ENCODE measurements around the gene MUC5B.

The MUC5B gene

DNA sequence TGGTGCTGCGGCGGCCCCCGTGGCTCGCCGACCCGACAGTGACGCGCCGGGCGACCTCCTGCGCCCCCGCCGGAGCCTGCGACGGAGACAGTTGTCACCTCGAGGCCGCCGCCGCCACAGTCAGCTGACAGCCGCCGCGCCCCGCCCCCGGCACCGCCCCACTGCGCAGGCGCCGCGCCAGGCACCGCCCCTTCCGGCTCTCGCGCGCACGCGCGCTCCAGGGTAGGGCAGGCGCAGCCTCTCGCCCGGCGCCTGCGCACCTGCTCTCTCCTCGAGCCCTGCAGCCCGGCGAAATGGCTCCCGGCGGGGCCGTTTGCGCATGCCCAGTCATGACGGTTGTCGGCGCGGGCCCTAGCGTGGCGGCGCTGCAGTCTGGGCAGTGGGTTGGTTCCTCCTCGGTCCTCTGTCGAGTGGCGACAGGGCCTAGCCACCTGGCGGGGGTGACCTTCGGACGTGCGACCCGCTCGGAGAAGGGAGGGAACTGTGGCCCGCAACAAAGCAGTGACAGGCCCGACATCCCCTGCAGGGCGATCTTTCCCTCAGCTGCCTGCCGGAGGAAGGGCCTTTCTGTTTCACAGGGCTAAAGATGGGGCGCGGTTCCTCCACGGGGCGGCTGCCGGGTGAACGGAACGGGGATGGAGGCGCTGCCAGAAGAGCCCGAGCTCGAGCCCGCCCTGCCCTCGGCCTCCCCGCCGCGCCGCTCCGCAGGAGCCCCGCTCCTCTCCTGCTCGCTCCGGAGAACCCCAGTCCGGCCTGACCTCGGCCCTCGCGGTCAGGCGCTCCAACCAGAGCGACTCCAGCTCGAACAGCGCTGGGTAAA is 86.8 kb downstream of the MUC5B start, which contains the start of gene TOLLIP:
TSS of gene TOLLIP (minus strand) at position 135 of the 820 bp plus-strand sequence. CDS start at position 1, 134 bp downstream.
- TF ChIP-seq, protein P1, sequence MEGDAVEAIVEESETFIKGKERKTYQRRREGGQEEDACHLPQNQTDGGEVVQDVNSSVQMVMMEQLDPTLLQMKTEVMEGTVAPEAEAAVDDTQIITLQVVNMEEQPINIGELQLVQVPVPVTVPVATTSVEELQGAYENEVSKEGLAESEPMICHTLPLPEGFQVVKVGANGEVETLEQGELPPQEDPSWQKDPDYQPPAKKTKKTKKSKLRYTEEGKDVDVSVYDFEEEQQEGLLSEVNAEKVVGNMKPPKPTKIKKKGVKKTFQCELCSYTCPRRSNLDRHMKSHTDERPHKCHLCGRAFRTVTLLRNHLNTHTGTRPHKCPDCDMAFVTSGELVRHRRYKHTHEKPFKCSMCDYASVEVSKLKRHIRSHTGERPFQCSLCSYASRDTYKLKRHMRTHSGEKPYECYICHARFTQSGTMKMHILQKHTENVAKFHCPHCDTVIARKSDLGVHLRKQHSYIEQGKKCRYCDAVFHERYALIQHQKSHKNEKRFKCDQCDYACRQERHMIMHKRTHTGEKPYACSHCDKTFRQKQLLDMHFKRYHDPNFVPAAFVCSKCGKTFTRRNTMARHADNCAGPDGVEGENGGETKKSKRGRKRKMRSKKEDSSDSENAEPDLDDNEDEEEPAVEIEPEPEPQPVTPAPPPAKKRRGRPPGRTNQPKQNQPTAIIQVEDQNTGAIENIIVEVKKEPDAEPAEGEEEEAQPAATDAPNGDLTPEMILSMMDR (IDR thresholded peaks at IDR 0.05; ENCODE audit: borderline replicate concordance, control extremely low read depth, extremely low read depth, insufficient read depth, missing control alignments) = peak; percentile 17
- DNase-seq (ENCODE audit: low spot score) = peak; percentile 100
- in situ Hi-C loops (cut with MboI; ENCODE audit: low sequenced_read_pairs, unreplicated experiment) = no loop called here

DNA sequence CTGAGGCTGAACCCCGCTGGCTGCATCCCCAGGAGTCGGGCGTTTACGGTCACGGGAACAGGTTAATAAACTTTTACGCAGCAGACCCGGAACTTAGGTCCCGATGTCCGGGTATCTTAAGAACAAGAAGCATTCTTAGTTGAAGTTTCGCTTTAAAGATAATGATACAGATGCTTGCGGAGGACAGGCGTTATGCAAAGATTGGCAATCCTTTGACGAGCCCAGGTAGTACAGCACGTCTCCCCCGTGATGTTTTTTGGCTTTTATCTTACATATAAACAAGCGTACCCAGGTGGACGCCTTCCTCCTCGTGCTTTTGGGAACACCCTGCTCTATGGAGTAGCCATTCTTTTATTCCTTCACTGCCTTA is 87.4 kb downstream of the MUC5B start:
- in situ Hi-C loops (cut with MboI; ENCODE audit: low sequenced_read_pairs, unreplicated experiment) = no loop called here
- TF ChIP-seq, protein P1 (IDR thresholded peaks at IDR 0.05; ENCODE audit: borderline replicate concordance, control extremely low read depth, extremely low read depth, insufficient read depth, missing control alignments) = no peak
- DNase-seq (ENCODE audit: low spot score) = no peak

DNA sequence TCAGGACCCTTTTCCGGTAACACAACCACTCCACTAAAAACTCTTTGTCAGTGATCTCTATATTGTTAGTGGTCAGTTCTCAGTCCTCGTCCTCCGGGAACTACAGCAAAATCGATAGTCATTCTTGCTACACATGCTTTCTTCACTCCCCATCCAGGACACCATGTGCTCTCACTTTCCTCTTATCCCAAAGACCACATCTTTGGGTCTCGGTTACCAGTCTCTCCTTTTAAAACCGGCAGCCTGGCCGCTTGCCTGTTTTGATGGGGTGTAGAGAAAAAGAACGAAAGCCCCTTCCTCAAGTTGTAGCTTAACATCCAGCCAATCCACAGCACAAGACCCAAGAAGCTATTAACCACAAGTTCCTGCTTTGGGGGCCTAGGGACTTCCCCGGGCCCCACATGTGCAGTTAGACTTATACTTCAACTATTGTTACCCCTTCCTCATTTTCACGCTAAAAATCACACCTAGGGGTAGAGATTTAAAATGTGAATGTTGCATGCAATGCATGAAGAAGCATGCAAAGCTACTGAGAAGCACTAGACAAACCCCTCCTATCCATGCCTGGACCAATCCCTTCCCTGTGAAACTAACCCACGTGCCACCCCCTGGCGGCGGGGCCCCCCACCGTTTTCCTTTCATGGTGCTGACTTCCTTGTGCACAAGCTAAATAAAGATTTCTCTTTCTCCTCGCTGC is 88.1 kb downstream of the MUC5B start:
- in situ Hi-C loops (cut with MboI; ENCODE audit: low sequenced_read_pairs, unreplicated experiment) = no loop called here
- TF ChIP-seq, protein P1 (IDR thresholded peaks at IDR 0.05; ENCODE audit: borderline replicate concordance, control extremely low read depth, extremely low read depth, insufficient read depth, missing control alignments) = no peak
- peak; percentile 59 for DNase-seq (ENCODE audit: low spot score)

Data from GM13976 (cell line).